GM19463 (cell line): ENCODE results near the gene GMCL1.
"Not testable (repeated sequence)": the region's sequence is repeated elsewhere in the genome, so short reads cannot be mapped to it uniquely, and the experiment has no call there.

Experiments
- ATAC-seq: cut with Tn5 transposase; IDR thresholded peaks from one replicate; pipeline ENCODE4 v1.9.1; 2021; ENCODE audit warnings: mild to moderate bottlenecking, moderate library complexity; ENCODE audit not compliant: unreplicated experiment

The GMCL1 gene

GRCh38 chr2:69847068-69847828, 17.8 kb downstream of the GMCL1 start:
- no peak for ATAC-seq

- ATAC-seq = no peak
Observed at GRCh38 chr2:69848186-69848790, 18.8 kb downstream of the GMCL1 start.

DNA sequence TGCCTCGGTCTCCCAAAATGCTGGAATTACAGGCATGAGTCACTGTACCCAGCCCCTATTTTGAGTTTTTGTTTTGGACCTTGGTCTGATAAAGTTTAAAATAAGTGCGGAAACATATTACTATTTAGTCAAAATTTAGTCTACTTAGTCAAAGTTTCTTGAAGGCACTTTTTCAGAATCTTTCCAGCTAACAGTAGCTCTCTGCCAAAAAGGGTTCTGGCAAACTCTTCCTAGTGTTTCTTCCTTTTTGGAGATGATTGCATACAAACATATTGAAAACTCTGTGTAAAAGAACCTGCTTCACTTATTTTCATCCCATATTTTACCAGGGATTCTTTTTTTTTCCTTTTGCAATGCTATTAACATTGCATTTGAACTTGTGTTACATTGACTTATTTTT, 28.8 kb downstream of the GMCL1 start:
- ATAC-seq = no peak

- ATAC-seq = no peak
Observed at GRCh38 chr2:69863298-69863697, 33.8 kb downstream of the GMCL1 start.

DNA sequence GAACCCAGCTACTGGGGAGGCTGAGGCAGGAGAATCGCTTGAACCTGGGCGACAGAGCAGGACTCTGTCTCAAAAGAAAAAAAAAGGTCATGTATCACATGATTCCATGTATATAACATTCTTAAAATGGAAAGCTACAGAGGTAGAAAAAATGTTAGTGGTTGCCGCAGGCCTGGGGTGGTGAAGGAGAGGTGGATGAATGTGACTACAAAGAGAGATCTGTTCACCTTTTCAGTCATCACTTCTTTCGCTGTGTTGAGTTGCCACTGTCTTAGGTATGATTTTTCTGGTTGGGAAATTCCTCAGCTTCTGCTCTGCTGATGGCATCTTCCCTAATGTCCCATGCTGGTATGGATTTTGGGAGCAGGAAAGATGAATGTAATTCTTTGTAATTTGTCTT, 59.0 kb downstream of the GMCL1 start:
- ATAC-seq = no peak

DNA sequence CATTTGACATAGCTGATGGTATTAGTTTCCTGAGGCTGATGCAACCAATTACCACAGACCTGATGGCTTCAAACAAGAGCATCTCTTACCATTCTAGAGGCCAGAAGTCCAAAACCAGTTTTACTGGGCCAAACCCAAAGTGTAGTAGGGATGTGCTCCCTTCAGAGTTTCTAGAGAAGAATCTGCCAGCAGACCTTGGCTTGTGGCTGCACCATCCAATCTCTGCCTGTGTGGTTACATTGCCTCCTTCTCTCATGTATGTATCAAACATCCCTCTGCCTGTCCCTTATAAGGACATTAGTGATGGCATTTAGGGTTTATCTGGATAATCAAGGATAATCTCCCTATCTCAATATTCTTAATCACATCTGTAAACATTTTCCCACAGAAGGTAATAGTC, 59.8 kb downstream of the GMCL1 start:
- ATAC-seq = no peak

- ATAC-seq = no peak
Observed at GRCh38 chr2:69890881-69891280, 61.4 kb downstream of the GMCL1 start.

DNA sequence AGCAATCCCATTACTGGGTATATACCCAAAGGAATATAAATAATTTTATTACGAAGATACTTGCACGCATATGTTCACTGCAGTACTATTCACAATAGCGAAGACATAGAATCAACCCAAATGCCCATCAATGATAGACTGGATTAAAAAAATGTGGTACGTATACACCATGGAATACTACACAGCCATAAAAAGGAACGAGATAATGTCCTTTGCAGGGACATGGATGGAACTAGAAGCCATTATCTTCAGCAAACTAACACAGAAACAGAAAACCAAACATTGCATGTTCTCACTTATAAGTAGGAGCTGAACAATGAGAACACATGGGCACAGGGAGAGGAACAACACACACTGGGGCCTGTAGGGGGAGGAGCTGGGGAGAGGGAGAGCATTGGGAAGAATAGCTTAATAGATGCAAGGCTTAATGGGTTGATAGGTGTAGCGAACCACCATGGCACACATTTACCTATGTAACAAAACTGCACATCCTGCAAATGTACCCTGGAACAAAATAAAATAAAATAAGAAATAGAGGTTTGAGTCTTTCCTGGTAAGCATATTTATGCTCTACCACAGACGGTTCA, 63.5 kb downstream of the GMCL1 start:
- ATAC-seq = not testable (repeated sequence)

GRCh38 chr2:69893684-69894551, 64.5 kb downstream of the GMCL1 start, which contains the start of gene SNRNP27:
TSS of gene SNRNP27 (plus strand) at chr2:69893956. CDS start at chr2:69893985, 29 bp downstream.
- peak; percentile 80 for ATAC-seq

DNA sequence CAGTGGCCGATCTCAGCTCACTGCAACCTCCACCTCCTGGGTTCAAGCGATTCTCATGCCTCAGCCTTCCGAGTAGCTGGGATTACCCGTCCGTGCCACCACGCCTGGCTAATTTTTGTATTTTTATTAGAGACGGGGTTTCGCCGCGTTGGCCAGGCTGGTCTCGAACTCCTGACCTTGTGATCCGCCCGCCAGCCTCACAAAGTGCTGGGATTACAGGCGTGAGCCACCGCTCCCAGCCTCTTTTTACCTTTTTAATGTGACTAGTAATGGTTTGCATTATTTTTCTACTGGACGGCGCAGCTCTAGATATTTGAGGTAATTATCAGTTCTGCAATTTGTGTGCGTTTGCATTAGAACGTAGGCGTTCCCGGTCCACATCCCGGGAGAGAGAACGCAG, 65.3 kb downstream of the GMCL1 start:
- ATAC-seq = not testable (repeated sequence)

GRCh38 chr2:69902213-69902922, 72.9 kb downstream of the GMCL1 start:
- ATAC-seq = no peak

GRCh38 chr2:69907216-69907615, 77.8 kb downstream of the GMCL1 start:
- ATAC-seq = no peak

GRCh38 chr2:69911985-69912563, 82.6 kb downstream of the GMCL1 start:
- ATAC-seq = no peak

- ATAC-seq = peak; percentile 79
Observed at GRCh38 chr2:69914164-69914949, 84.9 kb downstream of the GMCL1 start.

DNA sequence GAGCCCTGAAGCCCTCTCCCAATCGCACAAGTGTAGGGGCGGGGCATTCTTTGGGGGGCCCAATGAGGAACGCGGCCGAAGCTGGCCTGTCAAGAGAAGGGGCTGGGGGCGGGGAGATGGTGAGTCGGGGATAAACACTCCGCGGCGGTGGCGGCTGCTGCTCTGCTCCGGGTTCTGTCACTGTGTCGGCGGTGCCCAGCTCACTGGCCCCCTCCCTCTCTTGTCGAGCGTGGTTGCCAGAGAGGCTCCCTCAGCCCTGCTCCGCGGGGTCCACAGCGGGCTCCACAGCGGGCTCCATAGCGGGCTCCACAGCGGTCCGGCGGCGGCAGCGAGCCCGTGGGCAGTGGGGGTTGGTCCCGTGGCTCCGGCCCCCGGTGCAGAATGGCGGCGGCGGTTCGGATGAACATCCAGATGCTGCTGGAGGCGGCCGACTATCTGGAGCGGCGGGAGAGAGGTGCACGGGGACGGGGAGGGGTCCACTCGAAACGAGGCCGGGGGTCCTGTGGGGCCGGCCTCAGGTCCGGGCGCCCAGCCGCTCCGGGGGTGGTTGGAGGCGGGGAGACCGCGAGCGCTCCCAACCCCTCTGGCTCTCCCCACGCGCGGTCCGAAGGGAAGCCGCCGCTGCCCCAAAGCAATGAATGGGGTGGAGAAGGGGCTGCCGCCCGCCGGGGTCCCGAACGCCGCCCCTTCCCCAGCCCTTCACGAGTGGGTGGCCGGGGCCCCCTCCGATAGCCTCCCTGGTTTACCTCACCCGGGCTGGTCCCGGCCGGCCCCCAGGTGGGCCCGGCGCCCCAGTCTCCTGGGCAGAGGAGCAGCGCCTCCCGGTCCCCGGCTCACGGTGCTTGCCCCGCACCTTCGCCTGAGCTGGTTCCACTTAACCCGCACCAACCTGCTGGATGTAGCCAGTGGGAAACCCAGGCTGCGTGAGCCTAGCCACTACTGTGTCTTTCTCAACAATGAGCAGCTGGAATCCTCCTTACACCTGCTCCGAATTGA, 85.8 kb downstream of the GMCL1 start, which contains the start of gene MXD1:
Gene MXD1 (plus strand): TSS at position 160 of the 996 bp plus-strand sequence. CDS start 222 bp downstream, at position 382.
- ATAC-seq = peak; percentile 79

- ATAC-seq = no peak
Observed at GRCh38 chr2:69916106-69916505, 86.6 kb downstream of the GMCL1 start.

DNA sequence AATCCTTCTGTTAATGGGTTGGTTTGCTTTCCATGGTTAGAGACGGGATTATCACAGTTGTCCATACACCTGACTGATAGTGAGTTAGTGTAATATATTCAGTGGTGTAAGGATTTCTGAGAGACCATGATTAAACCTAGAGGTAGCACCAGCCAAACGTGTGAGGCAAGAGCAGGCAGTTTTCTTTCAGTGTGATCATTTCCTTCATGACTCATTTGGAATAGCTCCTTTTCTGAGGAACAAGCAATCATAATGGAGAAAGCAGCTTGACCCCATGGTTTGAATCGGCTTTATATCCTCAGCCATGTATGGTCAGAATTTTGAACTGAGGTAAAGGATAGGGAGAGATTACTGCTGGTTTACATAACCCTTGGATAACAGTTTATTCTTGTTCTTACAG, 88.4 kb downstream of the GMCL1 start:
- ATAC-seq = no peak

GRCh38 chr2:69918401-69918800, 88.9 kb downstream of the GMCL1 start:
- no peak for ATAC-seq
